ENCODE measurements around the gene IGF1. TPM values are rescaled to one million over a fixed set of nuclear protein-coding genes. Genes with fewer than 3 reads are reported as not detected.

Gene IGF1
- total RNA-seq, 1 donor from 2014 or later, result 1.4 TPM

- no peak for DNase-seq (ENCODE audit: low spot score)
- no peak for TF ChIP-seq CTCF (IDR thresholded peaks at IDR 0.05)
- Mint-ChIP-seq H3K27ac (ENCODE audit: unreplicated experiment) (no peak overlapping the region), H3K36me3 (ENCODE audit: low read depth) (no peaks in the 10 kb centered on the region), H3K9me3 (ENCODE audit: low read depth) (peaks cover 3% of the 10 kb centered on the region), H3K4me3 (ENCODE audit: unreplicated experiment) (no peak overlapping the region), H3K4me1 (ENCODE audit: low read depth) (no peaks in the 10 kb centered on the region), H3K27me3 (ENCODE audit: low read depth) (peaks cover 7% of the 10 kb centered on the region)
Measured at GRCh38 chr12:102406033-102406584, 74.3 kb downstream of the IGF1 start.

GRCh38 chr12:102401087-102401486, 79.3 kb downstream of the IGF1 start:
- Mint-ChIP-seq H3K4me1 (ENCODE audit: low read depth) (no peaks in the 10 kb centered on the region), H3K27ac (ENCODE audit: unreplicated experiment) (no peak overlapping the region), H3K9me3 (ENCODE audit: low read depth) (no peaks in the 10 kb centered on the region), H3K36me3 (ENCODE audit: low read depth) (no peaks in the 10 kb centered on the region), H3K4me3 (ENCODE audit: unreplicated experiment) (no peak overlapping the region), H3K27me3 (ENCODE audit: low read depth) (peaks cover 10% of the 10 kb centered on the region)
- no peak for TF ChIP-seq CTCF (IDR thresholded peaks at IDR 0.05)
- no peak for DNase-seq (ENCODE audit: low spot score)

- no peaks in the 10 kb centered on the region for H3K4me1 Mint-ChIP-seq (ENCODE audit: low read depth)
- no peaks in the 10 kb centered on the region for H3K36me3 Mint-ChIP-seq (ENCODE audit: low read depth)
- H3K27me3 Mint-ChIP-seq (ENCODE audit: low read depth), result peaks cover 13% of the 10 kb centered on the region
- TF ChIP-seq CTCF (IDR thresholded peaks at IDR 0.05), result no peak
- DNase-seq (ENCODE audit: low spot score), result no peak
- no peak overlapping the region for H3K27ac Mint-ChIP-seq (ENCODE audit: unreplicated experiment)
- H3K9me3 Mint-ChIP-seq (ENCODE audit: low read depth), result no peaks in the 10 kb centered on the region
- H3K4me3 Mint-ChIP-seq (ENCODE audit: unreplicated experiment), result no peak overlapping the region
Measured at GRCh38 chr12:102399653-102400052, 80.7 kb downstream of the IGF1 start.

GRCh38 chr12:102396276-102396675, 84.1 kb downstream of the IGF1 start:
- Mint-ChIP-seq H3K4me3 (ENCODE audit: unreplicated experiment) (no peak overlapping the region), H3K4me1 (ENCODE audit: low read depth) (no peaks in the 10 kb centered on the region), H3K36me3 (ENCODE audit: low read depth) (no peaks in the 10 kb centered on the region), H3K27me3 (ENCODE audit: low read depth) (peaks cover 10% of the 10 kb centered on the region), H3K27ac (ENCODE audit: unreplicated experiment) (no peak overlapping the region), H3K9me3 (ENCODE audit: low read depth) (no peaks in the 10 kb centered on the region)
- no peak for TF ChIP-seq CTCF (IDR thresholded peaks at IDR 0.05)
- no peak for DNase-seq (ENCODE audit: low spot score)

GRCh38 chr12:102394200-102394599, 86.2 kb downstream of the IGF1 start:
- peaks cover 11% of the 10 kb centered on the region for H3K27me3 Mint-ChIP-seq (ENCODE audit: low read depth)
- no peaks in the 10 kb centered on the region for H3K4me1 Mint-ChIP-seq (ENCODE audit: low read depth)
- no peaks in the 10 kb centered on the region for H3K9me3 Mint-ChIP-seq (ENCODE audit: low read depth)
- no peak overlapping the region for H3K4me3 Mint-ChIP-seq (ENCODE audit: unreplicated experiment)
- no peak overlapping the region for H3K27ac Mint-ChIP-seq (ENCODE audit: unreplicated experiment)
- no peak for TF ChIP-seq CTCF (IDR thresholded peaks at IDR 0.05)
- DNase-seq (ENCODE audit: low spot score), result no peak
- no peaks in the 10 kb centered on the region for H3K36me3 Mint-ChIP-seq (ENCODE audit: low read depth)

Data from chondrocyte (in vitro differentiated cells).